Astrocyte of the cerebellum (primary cell): ENCODE results near the gene FOXN3.
"Not testable (repeated sequence)": the region's sequence is repeated elsewhere in the genome, so short reads cannot be mapped to it uniquely, and the experiment has no call there.

Experiments
- DNase-seq: peaks from one replicate; pipeline ENCODE4 v3.0.0-alpha.2; 2011; ENCODE audit warnings: low read depth
- H3K4me3 ChIP-seq: 2 replicates; pipeline ENCODE4 v1.5.1; 2011; ENCODE audit warnings: mild to moderate bottlenecking, low read depth, low read length, moderate library complexity
- in situ Hi-C: cut with HindIII; loops from 2 replicates; pipeline ENCODE4 v1.10.0; 2017; ENCODE audit warnings: low sequenced_read_pairs
- TF ChIP-seq, protein P1 (sequence below): IDR thresholded peaks from 2 replicates; pipeline ENCODE4 v1.5.1; 2012; ENCODE audit warnings: low read length, low read depth, moderate library complexity, mild to moderate bottlenecking; ENCODE audit errors: missing control alignments

The FOXN3 gene

GRCh38 chr14:89117012-89117411 is 300.0 kb downstream of the FOXN3 start:
- TF ChIP-seq, protein P1, sequence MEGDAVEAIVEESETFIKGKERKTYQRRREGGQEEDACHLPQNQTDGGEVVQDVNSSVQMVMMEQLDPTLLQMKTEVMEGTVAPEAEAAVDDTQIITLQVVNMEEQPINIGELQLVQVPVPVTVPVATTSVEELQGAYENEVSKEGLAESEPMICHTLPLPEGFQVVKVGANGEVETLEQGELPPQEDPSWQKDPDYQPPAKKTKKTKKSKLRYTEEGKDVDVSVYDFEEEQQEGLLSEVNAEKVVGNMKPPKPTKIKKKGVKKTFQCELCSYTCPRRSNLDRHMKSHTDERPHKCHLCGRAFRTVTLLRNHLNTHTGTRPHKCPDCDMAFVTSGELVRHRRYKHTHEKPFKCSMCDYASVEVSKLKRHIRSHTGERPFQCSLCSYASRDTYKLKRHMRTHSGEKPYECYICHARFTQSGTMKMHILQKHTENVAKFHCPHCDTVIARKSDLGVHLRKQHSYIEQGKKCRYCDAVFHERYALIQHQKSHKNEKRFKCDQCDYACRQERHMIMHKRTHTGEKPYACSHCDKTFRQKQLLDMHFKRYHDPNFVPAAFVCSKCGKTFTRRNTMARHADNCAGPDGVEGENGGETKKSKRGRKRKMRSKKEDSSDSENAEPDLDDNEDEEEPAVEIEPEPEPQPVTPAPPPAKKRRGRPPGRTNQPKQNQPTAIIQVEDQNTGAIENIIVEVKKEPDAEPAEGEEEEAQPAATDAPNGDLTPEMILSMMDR = no peak
- DNase-seq = no peak
- no peak overlapping the region for H3K4me3 ChIP-seq
- in situ Hi-C loops = no loop called here

DNA sequence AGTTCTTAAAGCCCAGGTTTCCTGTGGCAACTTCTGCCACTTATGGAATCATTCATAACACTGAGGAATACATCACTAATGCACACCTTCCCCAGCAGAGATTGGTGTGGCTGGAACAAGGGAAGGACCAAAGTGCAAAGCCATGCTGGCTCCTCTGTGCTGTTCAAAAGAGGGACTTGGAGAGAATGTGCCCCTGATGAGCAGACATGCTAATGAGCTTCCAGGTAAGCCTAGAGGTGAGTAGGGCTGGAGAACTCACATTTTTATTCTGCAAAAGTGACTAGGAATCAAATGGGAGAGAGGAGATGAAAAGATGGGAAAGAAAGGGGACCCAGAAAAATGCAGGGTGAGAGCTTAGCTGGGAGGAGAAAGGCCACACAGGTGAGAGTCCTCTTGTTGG is 302.9 kb downstream of the FOXN3 start:
- TF ChIP-seq, protein P1 = no peak
- in situ Hi-C loops = no loop called here
- no peak for DNase-seq
- no peak overlapping the region for H3K4me3 ChIP-seq

- H3K4me3 ChIP-seq = no peak overlapping the region
- TF ChIP-seq, protein P1 = no peak
- in situ Hi-C loops = no loop called here
- DNase-seq = no peak
Observed at GRCh38 chr14:89112720-89113119, 304.3 kb downstream of the FOXN3 start.

- H3K4me3 ChIP-seq, in situ Hi-C loops, DNase-seq: not testable (repeated sequence)
Observed at GRCh38 chr14:89111766-89112543, 305.1 kb downstream of the FOXN3 start.

- DNase-seq, H3K4me3 ChIP-seq, in situ Hi-C loops: not testable (repeated sequence)
Observed at GRCh38 chr14:89111232-89111631, 305.8 kb downstream of the FOXN3 start.

DNA sequence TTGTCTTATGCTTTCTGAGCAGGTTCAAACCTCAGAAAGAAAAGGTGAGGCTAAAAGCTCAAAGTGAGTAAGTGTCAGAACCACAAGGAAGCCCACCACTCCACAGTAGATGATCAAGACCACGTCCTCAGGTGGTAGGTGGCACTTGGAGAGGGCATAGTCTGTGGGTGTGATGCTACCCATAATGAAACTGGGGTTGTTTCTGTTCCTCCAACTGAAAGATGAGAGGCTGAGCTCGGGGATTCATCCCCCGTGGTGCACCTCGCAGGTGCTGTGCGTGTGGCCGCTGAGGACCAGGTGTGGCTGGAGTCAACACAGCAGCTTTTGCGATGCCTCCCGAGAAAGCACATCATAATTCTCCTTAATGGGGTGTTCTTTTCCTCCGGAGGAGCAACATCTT is 306.9 kb downstream of the FOXN3 start:
- TF ChIP-seq, protein P1 = no peak
- H3K4me3 ChIP-seq = no peak overlapping the region
- no peak for DNase-seq
- in situ Hi-C loops = no loop called here

- no peak overlapping the region for H3K4me3 ChIP-seq
- in situ Hi-C loops = no loop called here
- TF ChIP-seq, protein P1 = no peak
- DNase-seq = no peak
Observed at GRCh38 chr14:89108608-89109007, 308.4 kb downstream of the FOXN3 start.
